Measurements from ENCODE around the gene BOD1. TPM values are rescaled to one million over a fixed set of nuclear protein-coding genes. Genes with fewer than 3 reads are reported as not detected.

Gene BOD1
- total and polyA plus RNA-seq, 10 of the 15 experiments (the other 5 are each of a cell fraction or from before 2014, with no cell fraction given) = 14.1 to 35.8 (median 29.6) TPM

GRCh38 chr5:173615884-173616576 is 420 bp downstream of the BOD1 start:
- 0 out of 2 replicates have a peak, but pooled peaks cover 2% of the 10 kb centered on the region for H4K20me1 ChIP-seq (ENCODE audit: control insufficient read depth, insufficient read depth)
- in situ Hi-C loops (cut with MboI) = loop anchor here (5.0 kb wide), 1 partner anchor 701 kb away; no protein-coding TSS in a partner anchor
- CTCF ChIA-PET = interaction anchor here (0.5 to 17.1 kb wide), 59 partner anchors 9 to 1249 kb away, joined by 3 to 267 read pairs (median 4); partner anchors contain the start of gene NSG2
- peaks cover 4 to 8% of the 10 kb centered on the region in 2 experiments for H3K36me3 ChIP-seq (ENCODE audit: control insufficient read depth in 2 of 2, insufficient read depth in 2 of 2, low read length in 1 of 2)
- H3K27me3 ChIP-seq (replicated peaks in 1 of 2; ENCODE audit: control insufficient read depth in 2 of 2, insufficient read depth in 2 of 2, low read length in 1 of 2) = no peaks in the 10 kb centered on the region
- RAD21 ChIA-PET (ENCODE audit: unreplicated experiment) = interaction anchor here (0.6 to 6.1 kb wide), 24 partner anchors 8 to 696 kb away, joined by 3 to 90 read pairs (median 5); partner anchors contain the start of gene CPEB4
- H3K27ac ChIP-seq (ENCODE audit: control insufficient read depth, insufficient read depth) = peak overlapping the region; percentile 72
- peak overlapping the region; percentile 81 for H3K9ac ChIP-seq (ENCODE audit: control insufficient read depth, insufficient read depth, low read length)
- H3K79me2 ChIP-seq (ENCODE audit: control insufficient read depth, insufficient read depth, low read length) = peaks cover 38% of the 10 kb centered on the region
- POLR2A ChIA-PET = interaction anchor here (0.9 to 2.4 kb wide), 8 partner anchors 9 to 359 kb away, joined by 3 to 5 read pairs (median 4); partner anchors contain the start of gene CPEB4
- ATAC-seq (peak; percentile 86), FAIRE-seq (no peak), DNase-seq (ENCODE audit: low read depth, low spot score) (peak; percentile 43)
- no peaks in the 10 kb centered on the region for H3K9me3 ChIP-seq (replicated peaks; ENCODE audit: control insufficient read depth, insufficient read depth, low read length)
- SMC1A ChIA-PET (ENCODE audit: uncharacterized antibody, unreplicated experiment) = interaction anchor here (0.7 to 17.2 kb wide), 22 partner anchors 14 to 380 kb away, joined by 3 to 199 read pairs (median 4); no protein-coding TSS in a partner anchor
- intact Hi-C loops (cut with micrococcal nuclease; ENCODE audit: unreplicated experiment) = loop anchor here (2.0 to 5.0 kb wide), 3 partner anchors 171 to 273 kb away; partner anchors contain the start of gene CPEB4
- H3K4me2 ChIP-seq (ENCODE audit: control insufficient read depth, insufficient read depth) = peak overlapping the region; percentile 90
- no TSS peak for BruUV-seq (replicated peaks)
- H3K4me3 ChIP-seq = peak overlapping the region; percentile 66
- H2AFZ ChIP-seq (ENCODE audit: control insufficient read depth, low read depth, low read length) = peak overlapping the region; percentile 65
- WGBS (ENCODE audit: insufficient coverage, insufficient replicate concordance, low lambda C conversion rate, missing lambda C conversion rate) = under 1% methylated on average over 48 of the region's 55 CpGs
- peaks cover 14% of the 10 kb centered on the region for H3K4me1 ChIP-seq (ENCODE audit: control insufficient read depth, insufficient read depth, low read length)
- TF ChIP-seq ZBTB40 (IDR thresholded peaks at IDR 0.05; ENCODE audit: borderline replicate concordance) (no peak), BACH1 (IDR thresholded peaks at IDR 0.05; ENCODE audit: borderline replicate concordance) (0 out of 2 replicates have a peak, but pooled peaks have one; percentile 14), PAX5 (IDR thresholded peaks at IDR 0.05; ENCODE audit: borderline replicate concordance, low read depth, low read length) (no peak), SKIL (IDR thresholded peaks at IDR 0.05; ENCODE audit: low read depth, poor library complexity, severe bottlenecking) (no peak), ZBED1 (IDR thresholded peaks at IDR 0.05; ENCODE audit: borderline replicate concordance) (no peak), JUNB (IDR thresholded peaks at IDR 0.05) (no peak), MXI1 (IDR thresholded peaks at IDR 0.05; ENCODE audit: low read depth, low read length) (peak; percentile 99), RAD21 (IDR thresholded peaks at IDR 0.05; ENCODE audit: insufficient read depth, low read depth, low read length) (peak; percentile 29; the same call in 1 of the 2 replicates), SIN3A (IDR thresholded peaks at IDR 0.05; ENCODE audit: low read depth, low read length) (peak; percentile 82), LARP7 (IDR thresholded peaks at IDR 0.05) (peak; percentile 40), MYB (IDR thresholded peaks at IDR 0.05; ENCODE audit: borderline replicate concordance, low read depth, low read length) (no peak), DPF2 (IDR thresholded peaks at IDR 0.05) (peak; percentile 56; the same call in 1 of the 2 replicates), E2F4 (IDR thresholded peaks at IDR 0.05; ENCODE audit: low read depth, low read length) (no peak), MTA3 (IDR thresholded peaks at IDR 0.05; ENCODE audit: borderline replicate concordance, low read length) (no peak)

All from GM12878 (cell line).